H1 (cell line): ENCODE measurements around the gene WASF1. TPM values are rescaled to one million over a fixed set of nuclear protein-coding genes. Genes with fewer than 3 reads are reported as not detected.

Experiments
- CTCF ChIA-PET: fragments of 300-600 bp; sonication (Branson Sonifier 250); formaldehyde crosslinking; loops from one replicate; lab custom pipeline; 2021; ENCODE audit not compliant: partially characterized antibody; lab: Charles Lee
- POLR2A ChIA-PET: fragments of 300-600 bp; sonication (Branson Sonifier 250); formaldehyde crosslinking; loops from one replicate; lab custom pipeline; 2021; ENCODE audit warnings: inconsistent platforms; ENCODE audit not compliant: partially characterized antibody; lab: Charles Lee
- DNase-seq, 2 experiments: peaks; one replicate each; pipeline versions ENCODE4 v3.0.0 to v3.0.0-alpha.2; 2010 to 2022; ENCODE audit warnings: low spot score in 2 of 2, low read depth in 1 of 2, mixed read lengths in 1 of 2
- FAIRE-seq: peaks from 2 replicates; lab custom pipeline; 2011; peaks lifted over from hg19 to GRCh38; lab: Jason Lieb, UNC
- H2AFZ ChIP-seq: 2 replicates; pipeline ENCODE4 v1.8.1; 2012; ENCODE audit warnings: low read length, inconsistent platforms
- H2AK5ac ChIP-seq: 2 replicates; pipeline ENCODE4 v1.6.1; 2013; ENCODE audit warnings: low read depth, low read length
- H2BK120ac ChIP-seq: replicated peaks from 2 replicates; pipeline ENCODE3; 2013; ENCODE audit warnings: low read depth, low read length, inconsistent platforms
- H2BK12ac ChIP-seq: 2 replicates; pipeline ENCODE4 v1.6.1; 2013; ENCODE audit warnings: low read depth, low read length
- H2BK15ac ChIP-seq: 2 replicates; pipeline ENCODE4 v1.6.1; 2013; ENCODE audit warnings: low read length
- H2BK20ac ChIP-seq: 2 replicates; pipeline ENCODE4 v1.6.1; 2013; ENCODE audit warnings: low read length
- H2BK5ac ChIP-seq: 2 replicates; pipeline ENCODE4 v1.6.1; 2013; ENCODE audit warnings: low read depth, low read length
- H3K14ac ChIP-seq: 2 replicates; pipeline ENCODE4 v1.6.1; 2013; ENCODE audit warnings: inconsistent platforms; ENCODE audit not compliant: insufficient read length
- H3K18ac ChIP-seq: 2 replicates; pipeline ENCODE4 v1.6.1; 2013; ENCODE audit warnings: low read length; ENCODE audit errors: extremely low read depth
- H3K23ac ChIP-seq: 2 replicates; pipeline ENCODE4 v1.6.1; 2013; ENCODE audit warnings: inconsistent platforms; ENCODE audit not compliant: insufficient read length
- H3K23me2 ChIP-seq: 2 replicates; pipeline ENCODE4 v1.6.1; 2013; ENCODE audit warnings: low read depth, low read length
- H3K27ac ChIP-seq: 2 replicates; pipeline ENCODE4 v1.6.1; 2011; ENCODE audit warnings: low read depth, low read length, inconsistent platforms
- H3K27me3 ChIP-seq, 4 experiments: replicated peaks in 1 of 4; 1 replicate in 1 of 4; 2 replicates in 3 of 4; pipeline versions ENCODE4 v1.6.1 to v1.8.1; 2011 to 2013; ENCODE audit warnings: low read length in 3 of 4, mild to moderate bottlenecking in 3 of 4, inconsistent platforms in 2 of 4, mixed read lengths in 2 of 4, moderate library complexity in 1 of 4; ENCODE audit not compliant: control insufficient read depth in 3 of 4, insufficient read depth in 3 of 4; ENCODE audit errors: extremely low read depth in 1 of 4
- H3K36me3 ChIP-seq, 4 experiments: 2 replicates each; pipeline versions ENCODE4 v1.6.1 to v1.8.1; 2011 to 2013; ENCODE audit warnings: mild to moderate bottlenecking in 4 of 4, low read length in 3 of 4, moderate library complexity in 2 of 4, control low read depth in 1 of 4, inconsistent platforms in 1 of 4; ENCODE audit not compliant: insufficient read depth in 4 of 4, control insufficient read depth in 2 of 4
- H3K4ac ChIP-seq: replicated peaks from 2 replicates; pipeline ENCODE3; 2013; ENCODE audit warnings: low read length, low read depth, mixed read lengths, inconsistent platforms; ENCODE audit not compliant: insufficient read length
- H3K4me1 ChIP-seq, 4 experiments: replicated peaks in 1 of 4; 1 replicate in 1 of 4; 2 replicates in 3 of 4; pipeline versions ENCODE4 v1.6.1 to v1.8.1; 2011 to 2013; ENCODE audit warnings: low read length in 3 of 4, inconsistent platforms in 2 of 4, mixed read lengths in 1 of 4; ENCODE audit not compliant: insufficient read depth in 4 of 4, control insufficient read depth in 3 of 4
- H3K4me2 ChIP-seq, 2 experiments: 2 replicates each; pipeline versions ENCODE4 v1.6.1 to v1.8.1; 2011 to 2013; ENCODE audit warnings: low read depth in 2 of 2, low read length in 2 of 2, control low read depth in 1 of 2, inconsistent platforms in 1 of 2, mild to moderate bottlenecking in 1 of 2; ENCODE audit not compliant: insufficient read depth in 1 of 2
- H3K4me3 ChIP-seq, 4 experiments: fragments of 200-600, 300-600 bp in 1 of 4; sonication (generic), shearing (Covaris generic), sonication (Bioruptor Twin) in 1 of 4; 2 replicates each; pipeline versions ENCODE4 v1.5.1 to v1.8.1; 2011 to 2016; ENCODE audit warnings: low read length in 4 of 4, low read depth in 3 of 4, control low read depth in 2 of 4, inconsistent platforms in 2 of 4, mild to moderate bottlenecking in 2 of 4, mixed read lengths in 1 of 4, moderate library complexity in 1 of 4; ENCODE audit not compliant: insufficient read depth in 2 of 4; ENCODE audit errors: extremely low read depth in 1 of 4
- H3K56ac ChIP-seq: replicated peaks from 2 replicates; pipeline ENCODE3; 2013; ENCODE audit warnings: low read depth, mild to moderate bottlenecking, mixed read lengths, low read length, inconsistent platforms; ENCODE audit not compliant: insufficient read length
- H3K79me1 ChIP-seq: 2 replicates; pipeline ENCODE4 v1.6.1; 2013; ENCODE audit warnings: low read depth, low read length, control low read depth
- H3K79me2 ChIP-seq, 2 experiments: 2 replicates each; pipeline versions ENCODE4 v1.6.1 to v1.8.1; 2012 to 2013; ENCODE audit warnings: low read length in 2 of 2, mild to moderate bottlenecking in 2 of 2, inconsistent platforms in 1 of 2; ENCODE audit not compliant: insufficient read depth in 2 of 2, control insufficient read depth in 1 of 2
- H3K9ac ChIP-seq, 4 experiments: replicated peaks in 1 of 4; 1 replicate in 1 of 4; 2 replicates in 3 of 4; pipeline versions ENCODE4 v1.6.1 to v1.8.1; 2011 to 2013; ENCODE audit warnings: low read depth in 3 of 4, low read length in 3 of 4, control low read depth in 2 of 4, mild to moderate bottlenecking in 2 of 4, moderate library complexity in 2 of 4, inconsistent platforms in 1 of 4; ENCODE audit errors: extremely low read depth in 1 of 4
- H3K9me3 ChIP-seq, 2 experiments: 2 replicates each; pipeline versions ENCODE4 v1.6.1 to v1.8.1; 2012 to 2013; ENCODE audit warnings: mild to moderate bottlenecking in 2 of 2, moderate library complexity in 2 of 2, control low read depth in 1 of 2, inconsistent platforms in 1 of 2, low read depth in 1 of 2, low read length in 1 of 2, mixed read lengths in 1 of 2; ENCODE audit not compliant: insufficient read depth in 2 of 2
- H4K20me1 ChIP-seq, 2 experiments: replicated peaks in 1 of 2; 2 replicates each; pipeline versions ENCODE3 to v1.8.1; 2011 to 2013; ENCODE audit warnings: inconsistent platforms in 2 of 2, low read length in 2 of 2, mild to moderate bottlenecking in 1 of 2; ENCODE audit not compliant: insufficient read depth in 2 of 2, control insufficient read depth in 1 of 2
- H4K5ac ChIP-seq: 2 replicates; pipeline ENCODE4 v1.6.1; 2013; ENCODE audit warnings: low read length, low read depth, mixed read lengths, inconsistent platforms; ENCODE audit not compliant: insufficient read length
- H4K8ac ChIP-seq: 2 replicates; pipeline ENCODE4 v1.8.0; 2013; ENCODE audit warnings: mild to moderate bottlenecking, moderate library complexity, low read length, inconsistent platforms; ENCODE audit not compliant: insufficient read depth; ENCODE audit errors: extremely low read depth
- H4K91ac ChIP-seq: replicated peaks from 2 replicates; pipeline ENCODE3; 2013; ENCODE audit warnings: low read length, mixed read lengths, inconsistent platforms; ENCODE audit not compliant: insufficient read length
- ATF2 ChIP-seq: IDR thresholded peaks from 2 replicates; pipeline ENCODE4 v1.6.1; 2012; ENCODE audit warnings: low read length, inconsistent platforms
- E2F6 ChIP-seq: IDR thresholded peaks from 2 replicates; pipeline ENCODE4 v1.6.1; 2012; ENCODE audit warnings: inconsistent platforms
- KDM1A ChIP-seq: fragments of 200-600, 300-600 bp; sonication (generic); IDR thresholded peaks from 2 replicates; pipeline ENCODE4 v1.7.1; 2016; ENCODE audit warnings: mild to moderate bottlenecking, low read length, borderline replicate concordance
- MAFK ChIP-seq: IDR thresholded peaks from 2 replicates; pipeline ENCODE4 v1.6.1; 2012; ENCODE audit warnings: low read depth, mild to moderate bottlenecking, improper control_type of control experiment, low read length
- NANOG ChIP-seq: IDR thresholded peaks from 2 replicates; pipeline ENCODE4 v1.6.1; 2011; ENCODE audit warnings: low read length, low read depth, mild to moderate bottlenecking, inconsistent platforms; ENCODE audit not compliant: insufficient read depth, poor library complexity, severe bottlenecking
- NRF1 ChIP-seq: IDR thresholded peaks from 2 replicates; pipeline ENCODE4 v1.6.1; 2011; ENCODE audit warnings: mild to moderate bottlenecking, low read depth, low read length, improper control_type of control experiment
- RXRA ChIP-seq: IDR thresholded peaks from 2 replicates; pipeline ENCODE4 v1.6.1; 2011; ENCODE audit warnings: low read depth, mild to moderate bottlenecking, low read length, moderate library complexity; ENCODE audit not compliant: insufficient read depth
- SAP30 ChIP-seq: fragments of 300-600 bp; sonication (generic); IDR thresholded peaks from 2 replicates; pipeline ENCODE4 v1.7.1; 2012; ENCODE audit warnings: low read length, moderate library complexity, mild to moderate bottlenecking, inconsistent platforms; ENCODE audit not compliant: insufficient read depth, insufficient replicate concordance
- USF2 ChIP-seq: IDR thresholded peaks from 2 replicates; pipeline ENCODE4 v1.6.1; 2011; ENCODE audit warnings: low read length, improper control_type of control experiment
- WGBS, 2 experiments: shearing (Covaris generic) in 1 of 2; methylation state at CpG; one replicate each; pipeline versions ENCODE4 v1.1.6 to v1.1.7; 2013 to 2015; ENCODE audit warnings: low lambda C conversion rate in 2 of 2, mixed read lengths in 2 of 2, inconsistent platforms in 1 of 2, low coverage in 1 of 2, missing lambda C conversion rate in 1 of 2; ENCODE audit not compliant: insufficient replicate concordance in 2 of 2, insufficient coverage in 1 of 2, insufficient read length in 1 of 2; ENCODE audit errors: extremely low coverage in 1 of 2, missing lambda C conversion rate in 1 of 2; 5-methylcytosine and 5-hydroxymethylcytosine counted together
- polyA plus RNA-seq, 7 experiments: library from polyadenylated mRNA; depleted of rRNA in 3 of 7; stranded (reverse) in 5 of 7; unstranded in 2 of 7; fragments of >200 nt in 5 of 7; fragments of 200-250 nt in 2 of 7; gene quantifications; 1 replicate in 5 of 7; 2 replicates in 1 of 7; 4 replicates in 1 of 7; pipeline versions ENCODE4 v1.2.1 to v1.2.3, GENCODE V29; 2011 to 2013; ENCODE audit warnings: missing spikeins in 2 of 7, mixed read lengths in 2 of 7
- total RNA-seq: library from RNA; stranded (reverse); fragmentation: NEBNext Ultra II Directional; extraction: Animal tissue kit (Norgen Biotek cat#: 25700); gene quantifications from 2 replicates; pipeline ENCODE4 v1.2.1, GENCODE V29; 2021

The WASF1 gene
- total and polyA plus RNA-seq, 2 of the 8 experiments (the other 6 are each of a cell fraction or from before 2014, with no cell fraction given) = 37.6 to 39.9 TPM

- POLR2A ChIA-PET = interaction anchor here (0.8 to 1.5 kb wide), 2 partner anchors 13 to 25 kb away, joined by 3 to 4 read pairs; no protein-coding TSS in a partner anchor
- H3K79me1 ChIP-seq = no peaks in the 10 kb centered on the region
- H2BK20ac ChIP-seq = no peak overlapping the region
- no peak overlapping the region for H2AFZ ChIP-seq
- peaks cover 0 to 5% (median 0%) of the 10 kb centered on the region in 4 experiments; a peak in 2 of 7 replicates for H3K4me1 ChIP-seq
- H3K9ac ChIP-seq = no peak overlapping the region
- H2BK5ac ChIP-seq = no peak overlapping the region
- no peak overlapping the region for H2BK15ac ChIP-seq
- no peak overlapping the region for H2BK120ac ChIP-seq
- DNase-seq = no peak
- no peak overlapping the region for H2AK5ac ChIP-seq
- no peak overlapping the region for H3K4me3 ChIP-seq
- FAIRE-seq = no peak
- CTCF ChIA-PET = interaction anchor here (0.8 to 1.7 kb wide), 2 partner anchors 13 to 274 kb away, joined by 3 to 4 read pairs; no protein-coding TSS in a partner anchor
- H3K14ac ChIP-seq = no peak overlapping the region
- no peak overlapping the region; a peak in 1 of 4 replicates for H3K4me2 ChIP-seq
- no peak overlapping the region for H2BK12ac ChIP-seq
- no peak overlapping the region for H3K27ac ChIP-seq
- no peaks in the 10 kb centered on the region for H3K9me3 ChIP-seq
- H3K36me3 ChIP-seq = no peaks in the 10 kb centered on the region; a peak in 1 of 8 replicates
- H4K20me1 ChIP-seq = no peaks in the 10 kb centered on the region
- no peak overlapping the region for H3K56ac ChIP-seq
- H4K91ac ChIP-seq = no peak overlapping the region
- H3K23me2 ChIP-seq = no peaks in the 10 kb centered on the region
- no peaks in the 10 kb centered on the region for H3K79me2 ChIP-seq
- H3K4ac ChIP-seq = no peak overlapping the region
- no peak overlapping the region for H4K5ac ChIP-seq
- H3K27me3 ChIP-seq = no peaks in the 10 kb centered on the region
- WGBS, 2 experiments = 81% methylated on average over 8 of the region's 8 CpGs; no CpG with 5 or more reads in 1 of the 2 experiments
- H3K23ac ChIP-seq = no peak overlapping the region
- H3K18ac ChIP-seq = no peak overlapping the region
- no peak overlapping the region for H4K8ac ChIP-seq
- TF ChIP-seq ATF2 (no peak), E2F6 (no peak), MAFK (no peak), SAP30 (no peak), RXRA (no peak), KDM1A (no peak), NANOG (no peak), NRF1 (no peak), USF2 (no peak)
Measured at GRCh38 chr6:110116258-110116657, 63.2 kb downstream of the WASF1 start.
